ENCODE measurements around the gene SLC2A10. TPM values are rescaled to one million over a fixed set of nuclear protein-coding genes. Genes with fewer than 3 reads are reported as not detected.
A peak's percentile ranks its signal among the peaks of the same experiment; 100 is the strongest.

SLC2A10 gene
- polyA plus RNA-seq, 3 donors = not detected

DNA sequence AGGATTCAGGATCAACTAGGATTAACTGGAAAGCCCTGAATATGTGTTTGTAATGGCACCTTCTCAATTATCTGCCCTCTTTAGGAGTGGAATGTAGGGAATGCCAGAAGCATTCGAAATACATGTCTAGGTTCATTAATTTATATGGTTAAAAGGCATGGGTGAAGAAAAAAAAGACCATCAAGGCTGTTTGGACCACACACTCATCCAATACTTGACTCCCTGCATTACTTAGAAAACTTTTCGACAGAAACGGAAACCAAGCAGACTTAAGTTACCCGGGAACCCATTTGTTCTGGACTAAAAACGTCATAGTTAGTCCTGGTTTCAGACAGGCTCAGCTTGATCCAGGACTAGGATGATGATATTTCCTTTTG, 33.2 kb downstream of the SLC2A10 start:
- 100% methylated on average over 1 of the region's 5 CpGs for WGBS (ENCODE audit: insufficient coverage)
- H3K4me1 ChIP-seq (ENCODE audit: control insufficient read depth in 1 of 2, insufficient read depth in 2 of 2, low read length in 2 of 2) = no peaks in the 10 kb centered on the region
- H3K4me3 Mint-ChIP-seq = no peak overlapping the region
- peaks cover 0 to 8% (median 4%) of the 10 kb centered on the region in 7 donors for H3K9me3 Mint-ChIP-seq
- no peak overlapping the region for H3K4me3 ChIP-seq (replicated peaks in 1 of 3; ENCODE audit: low read depth in 2 of 3, low read length in 3 of 3)
- H4K20me1 ChIP-seq (ENCODE audit: insufficient read depth, low read length) = no peaks in the 10 kb centered on the region
- no peaks in the 10 kb centered on the region for H3K36me3 ChIP-seq (replicated peaks in 1 of 2; ENCODE audit: control insufficient read depth in 1 of 2, insufficient read depth in 2 of 2, low read length in 2 of 2)
- no peaks in the 10 kb centered on the region for H3K79me2 ChIP-seq (ENCODE audit: insufficient read depth, low read length)
- H2AFZ ChIP-seq (ENCODE audit: insufficient read depth, low read depth, low read length, poor library complexity, severe bottlenecking) = no peak overlapping the region
- H3K27ac ChIP-seq (ENCODE audit: low read depth in 1 of 2, low read length in 2 of 2) = no peak overlapping the region
- H3K27me3 Mint-ChIP-seq (ENCODE audit: low read depth in 3 of 3) = peaks cover 16 to 38% (median 19%) of the 10 kb centered on the region in 3 donors
- no peaks in the 10 kb centered on the region for H3K36me3 Mint-ChIP-seq
- peaks cover 2 to 16% of the 10 kb centered on the region in 2 donors for H3K27me3 ChIP-seq (ENCODE audit: control insufficient read depth in 2 of 2, insufficient read depth in 2 of 2, low read length in 2 of 2)
- intact Hi-C loops (cut with micrococcal nuclease) = no loop called here
- DNase-seq = no peak
- H3K9ac ChIP-seq (ENCODE audit: insufficient read depth, low read length, poor library complexity, severe bottlenecking) = no peak overlapping the region
- H3K9me3 ChIP-seq (replicated peaks in 1 of 2; ENCODE audit: control insufficient read depth in 1 of 2, insufficient read depth in 1 of 2, low read length in 2 of 2) = peaks cover 0 to 2% of the 10 kb centered on the region in 2 donors
- H3K4me1 Mint-ChIP-seq = no peaks in the 10 kb centered on the region
- H3K27ac Mint-ChIP-seq = no peak overlapping the region
- TF ChIP-seq, protein P1, sequence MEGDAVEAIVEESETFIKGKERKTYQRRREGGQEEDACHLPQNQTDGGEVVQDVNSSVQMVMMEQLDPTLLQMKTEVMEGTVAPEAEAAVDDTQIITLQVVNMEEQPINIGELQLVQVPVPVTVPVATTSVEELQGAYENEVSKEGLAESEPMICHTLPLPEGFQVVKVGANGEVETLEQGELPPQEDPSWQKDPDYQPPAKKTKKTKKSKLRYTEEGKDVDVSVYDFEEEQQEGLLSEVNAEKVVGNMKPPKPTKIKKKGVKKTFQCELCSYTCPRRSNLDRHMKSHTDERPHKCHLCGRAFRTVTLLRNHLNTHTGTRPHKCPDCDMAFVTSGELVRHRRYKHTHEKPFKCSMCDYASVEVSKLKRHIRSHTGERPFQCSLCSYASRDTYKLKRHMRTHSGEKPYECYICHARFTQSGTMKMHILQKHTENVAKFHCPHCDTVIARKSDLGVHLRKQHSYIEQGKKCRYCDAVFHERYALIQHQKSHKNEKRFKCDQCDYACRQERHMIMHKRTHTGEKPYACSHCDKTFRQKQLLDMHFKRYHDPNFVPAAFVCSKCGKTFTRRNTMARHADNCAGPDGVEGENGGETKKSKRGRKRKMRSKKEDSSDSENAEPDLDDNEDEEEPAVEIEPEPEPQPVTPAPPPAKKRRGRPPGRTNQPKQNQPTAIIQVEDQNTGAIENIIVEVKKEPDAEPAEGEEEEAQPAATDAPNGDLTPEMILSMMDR (IDR thresholded peaks at IDR 0.05) = no peak
- H3K4me2 ChIP-seq (replicated peaks; ENCODE audit: extremely low read depth, low read length, poor library complexity, severe bottlenecking) = no peak overlapping the region

DNA sequence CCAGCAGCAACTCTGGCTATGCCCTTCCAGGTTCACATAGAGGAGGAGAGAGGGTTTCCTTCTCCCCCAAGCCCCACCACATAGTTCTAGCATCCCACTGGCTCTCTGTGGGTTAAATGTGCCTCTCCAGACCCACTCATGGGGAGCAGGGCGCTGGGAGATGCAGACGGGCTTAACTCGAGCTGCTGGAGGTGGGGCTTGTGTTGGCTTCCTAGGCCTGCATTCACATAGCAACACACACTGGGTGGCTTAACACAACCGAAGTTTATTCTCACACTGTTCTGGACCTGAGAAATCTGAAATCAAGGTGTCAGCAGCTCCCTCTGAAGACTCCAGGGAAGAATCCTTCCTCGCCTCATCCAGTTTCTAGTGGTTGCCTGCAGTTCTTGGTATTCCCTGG, 33.6 kb downstream of the SLC2A10 start:
- Mint-ChIP-seq H3K27ac (no peak overlapping the region), H3K9me3 (peaks cover 0 to 8% (median 4%) of the 10 kb centered on the region in 7 donors), H3K4me1 (no peaks in the 10 kb centered on the region), H3K27me3 (ENCODE audit: low read depth in 3 of 3) (peaks cover 19 to 40% (median 20%) of the 10 kb centered on the region in 3 donors), H3K4me3 (peak overlapping the region in 1 of 2 donors; percentile 0), H3K36me3 (no peaks in the 10 kb centered on the region)
- TF ChIP-seq, protein P1 (IDR thresholded peaks at IDR 0.05) = no peak
- H3K27ac ChIP-seq (ENCODE audit: low read depth in 1 of 2, low read length in 2 of 2) = no peak overlapping the region
- H3K4me2 ChIP-seq (replicated peaks; ENCODE audit: extremely low read depth, low read length, poor library complexity, severe bottlenecking) = no peak overlapping the region
- H3K27me3 ChIP-seq (ENCODE audit: control insufficient read depth in 2 of 2, insufficient read depth in 2 of 2, low read length in 2 of 2) = peaks cover 2 to 16% of the 10 kb centered on the region in 2 donors
- intact Hi-C loops (cut with micrococcal nuclease) = no loop called here
- no peak overlapping the region for H3K9ac ChIP-seq (ENCODE audit: insufficient read depth, low read length, poor library complexity, severe bottlenecking)
- H3K79me2 ChIP-seq (ENCODE audit: insufficient read depth, low read length) = no peaks in the 10 kb centered on the region
- H3K4me1 ChIP-seq (ENCODE audit: control insufficient read depth in 1 of 2, insufficient read depth in 2 of 2, low read length in 2 of 2) = no peaks in the 10 kb centered on the region
- peaks cover 0 to 2% of the 10 kb centered on the region in 2 donors for H3K9me3 ChIP-seq (replicated peaks in 1 of 2; ENCODE audit: control insufficient read depth in 1 of 2, insufficient read depth in 1 of 2, low read length in 2 of 2)
- no peaks in the 10 kb centered on the region for H3K36me3 ChIP-seq (replicated peaks in 1 of 2; ENCODE audit: control insufficient read depth in 1 of 2, insufficient read depth in 2 of 2, low read length in 2 of 2)
- WGBS (ENCODE audit: insufficient coverage) = 79% methylated on average over 2 of the region's 5 CpGs
- no peak for DNase-seq
- H3K4me3 ChIP-seq (replicated peaks in 1 of 3; ENCODE audit: low read depth in 2 of 3, low read length in 3 of 3) = no peak overlapping the region
- H2AFZ ChIP-seq (ENCODE audit: insufficient read depth, low read depth, low read length, poor library complexity, severe bottlenecking) = no peak overlapping the region
- H4K20me1 ChIP-seq (ENCODE audit: insufficient read depth, low read length) = no peaks in the 10 kb centered on the region

Measured in CD14-positive monocyte (primary cell).